NCI-H82 (cell line): ENCODE data around the gene KRTAP10-1.

Experiments used
- DNase-seq: peaks from one replicate; lab custom pipeline; 2025; lab: John Stamatoyannopoulos, UW

The KRTAP10-1 gene

GRCh38 chr21:44527983-44528633 lies 11.9 kb downstream of the KRTAP10-1 start:
- DNase-seq: no peak

DNA sequence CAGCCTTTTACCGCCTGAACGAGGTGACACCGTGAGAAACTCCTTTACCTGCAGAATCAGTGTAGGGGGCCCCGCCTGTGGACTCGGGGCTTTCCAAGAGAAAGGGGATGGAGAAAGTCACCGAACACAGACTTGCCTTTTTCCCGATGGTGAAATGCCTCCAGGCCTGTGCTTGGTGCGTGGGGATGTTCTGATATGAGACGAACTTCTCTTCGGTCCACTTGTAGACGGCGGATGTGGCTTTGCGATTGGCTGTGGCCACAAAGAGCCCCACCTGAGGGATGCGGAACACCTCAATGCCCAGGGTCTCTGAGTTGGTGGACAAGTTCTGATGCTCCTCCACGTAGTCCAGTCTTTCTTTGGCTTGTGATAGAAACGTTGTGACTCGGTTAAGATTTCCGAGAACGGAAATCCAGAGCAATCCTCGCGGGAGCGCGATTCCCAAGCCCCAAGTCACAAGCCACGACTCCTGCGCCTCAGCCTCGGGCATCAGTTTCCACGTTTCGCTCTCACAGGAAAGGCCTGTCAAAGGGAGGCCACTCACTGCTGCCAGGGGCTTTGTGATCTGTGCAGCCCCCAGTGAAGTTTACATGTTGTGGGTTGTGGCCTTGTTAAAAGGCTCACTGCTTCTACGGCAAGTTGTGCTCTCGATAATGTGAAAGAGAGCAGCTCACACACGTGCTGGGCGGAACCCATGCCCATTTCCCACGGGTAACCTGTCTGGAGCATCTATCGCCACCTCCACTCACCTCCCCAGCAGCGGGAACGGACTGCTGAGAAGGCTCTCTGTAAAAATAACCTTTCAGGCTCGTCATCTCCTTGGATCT lies 12.6 kb downstream of the KRTAP10-1 start:
- DNase-seq: no peak

DNA sequence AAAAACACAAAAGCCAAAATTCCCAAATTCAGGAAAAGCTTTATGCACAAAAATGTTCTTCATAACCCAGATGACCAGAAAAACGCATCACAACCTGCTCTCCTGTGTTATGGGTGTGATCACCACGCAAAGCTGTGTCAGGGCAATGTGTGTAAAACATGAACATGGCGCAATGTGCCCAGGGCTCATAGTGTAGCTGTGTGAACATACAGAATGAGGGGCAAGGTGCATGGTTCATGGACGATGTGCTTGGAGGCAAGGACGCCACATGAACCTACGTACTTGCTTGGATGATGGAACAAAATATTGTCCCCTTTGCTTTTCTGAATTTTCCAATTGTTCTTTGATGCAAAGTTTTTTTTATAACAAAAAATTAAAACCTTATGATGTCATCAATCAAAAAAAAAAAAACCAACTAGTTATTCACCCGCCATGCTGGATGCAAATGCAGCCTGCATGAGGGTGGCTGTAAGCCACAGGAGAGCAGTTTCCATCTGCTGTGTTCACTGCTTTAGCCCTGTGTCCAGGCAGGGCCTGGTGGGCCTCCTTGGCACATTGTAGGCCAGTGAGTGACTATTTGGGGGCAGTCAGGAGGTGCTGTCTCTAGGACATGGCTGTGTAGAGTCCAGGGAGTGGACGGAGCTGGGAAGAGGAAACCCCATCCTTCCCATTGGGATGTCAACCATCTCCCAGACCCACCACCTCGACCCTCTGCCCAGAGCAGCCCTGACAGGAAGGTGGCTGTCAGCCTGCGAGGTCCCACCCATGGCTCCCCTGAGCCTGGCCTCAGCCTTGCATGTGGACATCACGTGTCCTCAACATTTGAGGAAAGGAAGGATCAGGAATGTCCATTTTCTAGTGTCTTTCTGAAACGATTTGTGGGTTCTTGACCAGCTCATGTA lies 13.6 kb downstream of the KRTAP10-1 start:
- DNase-seq: no peak

DNA sequence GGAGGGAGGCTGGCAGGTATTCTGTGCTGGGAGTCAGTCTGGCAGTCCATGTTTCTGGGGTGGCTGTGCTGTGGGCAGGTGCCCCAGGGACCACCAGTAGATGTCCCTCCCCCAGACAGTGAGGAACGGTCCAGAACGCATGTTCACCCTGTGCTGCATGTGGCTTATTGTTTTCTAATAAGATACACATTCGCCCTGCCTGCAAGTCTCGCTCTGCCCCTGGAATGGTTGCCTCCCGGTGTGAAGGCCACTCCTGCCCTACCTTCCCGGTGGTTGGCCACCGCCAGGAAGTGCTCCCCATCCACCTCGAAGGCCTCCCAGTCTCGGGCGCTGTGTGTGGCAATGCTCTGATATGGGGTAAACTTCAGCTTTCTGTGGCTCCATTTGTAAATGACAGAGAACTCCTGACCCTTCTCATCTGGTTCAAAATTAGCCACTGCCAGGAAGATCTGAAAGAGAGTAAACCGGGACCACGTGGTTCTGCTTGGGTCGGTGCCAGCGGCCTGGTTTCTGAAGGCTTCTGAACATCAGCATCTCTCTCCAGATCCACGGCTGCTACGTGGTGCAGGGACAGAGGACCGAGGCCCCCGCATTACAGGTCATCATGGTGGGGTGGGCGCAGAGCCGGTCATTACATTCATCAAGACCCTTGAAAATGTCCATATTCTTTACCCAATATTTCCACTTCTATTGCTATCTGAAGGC lies 14.5 kb downstream of the KRTAP10-1 start:
- no peak for DNase-seq

DNA sequence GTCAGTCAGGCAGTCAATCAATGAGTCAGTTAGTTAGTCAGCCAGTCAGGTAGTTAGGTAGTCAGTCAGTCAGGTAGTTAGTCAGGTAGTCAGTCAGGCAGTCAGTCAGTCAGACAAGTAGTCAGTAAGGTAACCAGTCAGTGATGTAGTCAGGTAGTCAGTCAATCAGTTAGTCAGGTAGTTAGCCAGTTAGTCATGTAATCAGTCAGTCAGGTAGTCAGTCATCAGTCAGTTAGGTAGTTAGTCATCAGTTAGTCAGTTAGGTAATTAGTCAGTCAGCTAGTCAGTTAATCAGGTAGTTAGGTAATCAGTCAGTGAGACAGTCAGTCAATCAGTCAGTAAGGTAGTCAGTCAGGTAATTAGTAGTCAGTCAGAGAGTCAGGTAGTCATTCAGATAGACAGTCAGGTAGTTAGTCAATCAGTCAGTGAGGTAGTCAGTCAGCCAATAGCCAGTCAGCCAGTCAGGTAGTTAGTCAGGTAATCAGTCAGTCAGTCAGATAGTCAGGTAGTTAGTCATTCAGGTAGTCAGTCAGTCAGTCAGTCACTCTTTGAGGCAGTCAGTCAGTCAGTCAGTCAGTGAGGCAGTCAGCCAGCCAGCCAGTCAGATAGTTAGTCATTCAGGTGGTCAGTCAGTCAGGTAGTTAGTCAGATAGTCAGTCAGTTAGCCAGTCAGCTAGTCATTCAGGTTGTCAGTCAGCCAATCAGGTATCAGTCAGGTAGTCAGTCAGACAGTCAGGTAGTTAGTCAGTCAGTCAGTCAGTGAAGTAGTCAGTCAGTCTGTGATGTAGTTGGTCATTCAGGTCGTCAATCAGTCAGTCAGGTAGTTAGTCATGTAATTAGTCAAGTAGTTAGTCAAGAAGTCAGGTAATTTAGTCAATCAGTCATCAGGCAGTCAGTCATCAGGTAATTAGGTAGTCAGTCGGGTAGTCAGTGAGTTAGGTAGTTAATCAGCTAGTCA lies 15.3 kb downstream of the KRTAP10-1 start:
- DNase-seq: no peak

DNA sequence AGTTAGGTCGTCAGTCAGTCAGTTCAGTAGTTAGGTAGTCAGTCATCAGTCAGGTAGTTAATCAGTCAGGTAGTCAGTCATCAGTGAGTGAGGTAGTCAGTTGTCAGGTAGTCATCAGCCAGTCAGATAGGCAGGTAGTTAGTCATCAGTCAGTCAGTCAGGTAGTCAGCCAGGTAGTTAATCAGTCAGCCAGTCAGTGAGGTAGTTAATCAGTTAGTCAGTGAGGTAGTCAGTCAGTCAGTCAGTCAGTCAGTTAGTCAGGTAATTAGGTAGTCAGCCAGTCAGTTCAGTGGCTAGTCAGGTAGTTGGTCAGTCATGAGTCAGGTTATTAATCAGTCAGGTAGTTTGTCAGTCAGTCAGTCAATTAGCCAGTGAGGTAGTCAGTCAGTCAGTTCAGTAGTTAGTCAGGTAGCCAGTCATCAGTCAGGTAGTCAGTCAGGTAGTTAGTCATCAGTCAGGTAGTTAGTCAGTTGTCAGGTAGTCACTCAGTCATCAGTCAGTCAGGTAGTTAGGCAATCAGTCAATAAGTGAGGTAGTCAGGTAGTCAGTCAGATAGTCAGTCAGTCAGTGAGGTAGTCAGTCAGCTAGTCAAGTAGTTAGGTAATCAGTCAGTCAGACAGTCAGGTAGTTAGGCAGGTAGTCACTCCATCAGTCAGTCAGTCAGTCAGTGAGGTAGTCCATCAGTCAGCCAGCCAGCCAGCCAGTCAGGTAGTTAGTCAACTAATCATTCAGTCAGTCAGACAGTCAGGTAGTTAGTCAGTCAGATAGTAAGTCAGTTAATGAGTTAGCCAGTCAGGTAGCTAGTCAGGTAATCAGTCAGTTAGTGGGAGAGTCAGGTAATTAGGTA lies 16.2 kb downstream of the KRTAP10-1 start:
- no peak for DNase-seq

- no peak for DNase-seq
These were observed 17.2 kb downstream of the KRTAP10-1 start for GRCh38 chr21:44522753-44523204.

- DNase-seq: no peak
These were observed 17.9 kb downstream of the KRTAP10-1 start for GRCh38 chr21:44521928-44522752.

GRCh38 chr21:44521301-44521927 lies 18.6 kb downstream of the KRTAP10-1 start:
- DNase-seq: no peak

DNA sequence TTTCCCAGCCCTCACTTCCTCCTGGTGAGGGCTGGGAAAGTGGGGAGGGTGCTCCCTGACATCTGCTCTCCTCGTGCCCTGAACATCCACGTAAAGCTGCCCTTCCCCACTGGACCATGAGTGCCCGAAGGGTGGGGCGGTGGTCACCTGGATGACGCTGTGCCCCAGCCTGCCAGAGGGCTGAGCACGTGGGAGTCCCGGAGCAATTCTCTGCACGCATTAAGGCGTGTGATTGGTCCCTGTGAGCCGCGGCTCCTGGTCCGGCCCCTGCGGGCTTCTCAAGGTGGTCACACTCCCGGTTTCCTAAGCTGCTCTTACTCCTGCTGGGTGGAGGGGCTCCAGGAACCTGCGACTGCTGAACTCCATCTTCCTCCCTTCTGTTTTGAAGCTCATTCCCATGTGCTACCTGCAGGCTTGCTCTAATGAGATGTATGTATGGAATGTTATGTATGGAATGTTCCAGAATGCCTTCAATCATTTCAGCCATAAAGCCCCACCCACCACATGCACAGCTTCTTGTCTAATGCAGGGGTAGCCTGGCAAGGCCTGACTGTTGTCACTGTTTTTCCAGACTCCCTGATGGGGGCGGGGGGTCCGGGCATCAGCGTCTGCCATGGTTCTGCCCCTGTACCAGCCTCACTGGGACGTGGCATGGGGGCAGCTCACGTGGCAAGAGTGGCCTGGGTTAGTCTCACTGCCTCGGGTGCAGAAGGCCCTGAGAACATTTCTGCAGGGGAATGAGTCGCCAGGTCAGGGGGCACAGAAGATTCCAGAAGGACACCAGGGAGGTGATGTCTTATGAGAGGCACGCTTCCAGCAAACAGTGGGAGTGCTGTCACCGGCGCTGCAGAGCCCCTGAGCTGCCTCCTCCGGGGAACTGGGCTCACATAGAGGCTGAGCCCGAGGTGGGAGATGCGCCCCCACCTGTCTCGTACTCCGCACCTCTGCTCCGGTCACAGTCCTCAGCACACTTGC lies 19.4 kb downstream of the KRTAP10-1 start:
- no peak for DNase-seq

- no peak for DNase-seq
These were observed 20.4 kb downstream of the KRTAP10-1 start for GRCh38 chr21:44519346-44520325.

DNA sequence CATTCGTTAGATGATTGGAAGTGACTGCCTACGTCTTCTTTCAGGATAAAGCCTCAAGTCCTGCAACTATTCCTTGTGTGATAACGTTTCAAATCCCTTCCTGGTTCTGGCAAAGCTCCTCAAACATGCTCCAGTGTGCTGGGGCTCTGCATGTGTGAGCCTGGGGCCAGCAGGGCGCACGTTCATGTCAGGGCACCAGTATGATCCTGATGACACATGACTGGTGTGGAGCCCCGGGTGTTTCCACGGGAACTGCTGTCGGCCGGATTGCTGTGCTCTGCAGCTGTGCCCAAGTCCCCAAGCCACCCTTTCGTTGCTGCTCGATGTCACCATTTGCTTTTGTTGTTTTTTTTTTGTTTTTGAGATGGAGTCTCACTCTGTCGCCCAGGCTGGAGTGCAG lies 21.3 kb downstream of the KRTAP10-1 start:
- DNase-seq: no peak

- DNase-seq: peak; percentile 99
These were observed 22.7 kb downstream of the KRTAP10-1 start for GRCh38 chr21:44517175-44517899.

DNA sequence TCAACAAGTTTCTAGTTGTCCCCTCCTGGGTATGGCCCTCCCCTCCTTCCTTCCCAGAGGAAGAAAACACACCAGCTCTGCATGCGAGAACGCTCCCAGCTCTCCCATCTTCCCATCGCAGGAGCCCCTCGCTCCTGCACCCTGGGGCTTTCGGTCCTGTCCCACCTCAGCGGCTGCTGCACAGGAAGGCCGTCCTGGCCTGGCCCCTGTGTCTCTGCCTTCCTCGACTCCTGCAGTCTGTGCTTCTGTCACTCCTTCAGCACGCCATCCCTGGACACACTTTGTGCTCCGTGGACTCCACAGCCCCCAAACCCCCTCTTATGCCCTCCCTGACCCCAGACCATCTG lies 23.2 kb downstream of the KRTAP10-1 start:
- DNase-seq: no peak

DNA sequence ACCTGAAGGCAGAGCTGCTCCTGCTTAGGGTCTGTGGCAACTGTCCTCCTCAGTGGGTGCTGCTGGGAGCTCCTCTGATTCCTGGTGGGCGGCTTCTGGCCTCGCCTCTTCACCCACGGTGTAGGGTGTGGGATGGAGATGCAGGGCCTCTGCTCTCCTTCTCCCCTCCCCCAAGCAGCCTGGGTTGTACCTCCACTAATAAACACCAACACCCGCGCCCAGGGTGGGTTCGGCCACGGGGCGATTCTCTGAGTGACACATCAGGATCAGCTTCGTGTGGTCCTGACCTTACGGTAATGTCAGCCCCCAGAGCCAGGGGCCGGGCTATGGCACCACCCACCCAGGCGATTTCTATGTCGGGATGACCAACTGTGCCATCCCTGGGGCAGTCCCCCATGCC lies 23.7 kb downstream of the KRTAP10-1 start:
- no peak for DNase-seq
